GM12892 (cell line): ENCODE data around the gene GNPTAB.

Experiments
- POLR2A ChIP-seq: IDR thresholded peaks from 2 replicates; pipeline ENCODE4 v1.6.1; 2011; ENCODE audit warnings: low read depth, low read length, control low read depth
- POLR2AphosphoS5 ChIP-seq: IDR thresholded peaks from 2 replicates; pipeline ENCODE4 v1.6.1; 2011; ENCODE audit warnings: low read depth, low read length, control low read depth
- TAF1 ChIP-seq: IDR thresholded peaks from 2 replicates; pipeline ENCODE4 v1.6.1; 2011; ENCODE audit warnings: low read depth, mild to moderate bottlenecking, control low read depth, low read length, borderline replicate concordance

GRCh38 chr12:101793401-101793800, 37.4 kb downstream of the GNPTAB start:
- TF ChIP-seq POLR2A (no peak), POLR2AphosphoS5 (no peak), TAF1 (no peak)
